GM10847 (cell line): ENCODE data around the gene PIGZ.

Experiments
- POLR2A ChIP-seq: IDR thresholded peaks from 2 replicates; pipeline ENCODE4 v1.6.1; 2011; ENCODE audit not compliant: insufficient read length; ENCODE audit errors: extremely low read depth

Gene PIGZ

GRCh38 chr3:196995027-196995426, 26.4 kb upstream of the PIGZ start:
- no peak for TF ChIP-seq POLR2A

- TF ChIP-seq POLR2A: no peak
Observed at GRCh38 chr3:196994056-196994455, 25.4 kb upstream of the PIGZ start.

- no peak for TF ChIP-seq POLR2A
Observed at GRCh38 chr3:196992461-196993065, 23.9 kb upstream of the PIGZ start.

- TF ChIP-seq POLR2A: no peak
Observed at GRCh38 chr3:196991581-196992460, 23.2 kb upstream of the PIGZ start.

GRCh38 chr3:196990601-196991007, 22.0 kb upstream of the PIGZ start:
- no peak for TF ChIP-seq POLR2A

GRCh38 chr3:196989721-196990262, 21.2 kb upstream of the PIGZ start:
- TF ChIP-seq POLR2A: no peak

- TF ChIP-seq POLR2A: no peak
Observed at GRCh38 chr3:196988241-196989029, 19.8 kb upstream of the PIGZ start.

GRCh38 chr3:196987022-196987421, 18.4 kb upstream of the PIGZ start:
- no peak for TF ChIP-seq POLR2A

- TF ChIP-seq POLR2A: no peak
Observed at GRCh38 chr3:196985954-196986885, 17.6 kb upstream of the PIGZ start.

GRCh38 chr3:196985298-196985697, 16.7 kb upstream of the PIGZ start:
- no peak for TF ChIP-seq POLR2A

- TF ChIP-seq POLR2A: no peak
Observed at GRCh38 chr3:196983186-196983585, 14.6 kb upstream of the PIGZ start.

GRCh38 chr3:196981657-196982056, 13.0 kb upstream of the PIGZ start:
- TF ChIP-seq POLR2A: no peak

- TF ChIP-seq POLR2A: no peak
Observed at GRCh38 chr3:196979545-196979944, 10.9 kb upstream of the PIGZ start.

GRCh38 chr3:196976941-196977340, 8.3 kb upstream of the PIGZ start:
- no peak for TF ChIP-seq POLR2A

GRCh38 chr3:196975349-196975748, 6.7 kb upstream of the PIGZ start:
- no peak for TF ChIP-seq POLR2A

- TF ChIP-seq POLR2A: no peak
Observed at GRCh38 chr3:196974661-196975060, 6.0 kb upstream of the PIGZ start.
